Motor neuron (in vitro differentiated cells): ENCODE results near the gene NSUN3. TPM values are rescaled to one million over a fixed set of nuclear protein-coding genes. Genes with fewer than 3 reads are reported as not detected.

Experiments used
- ATAC-seq, 8 experiments: fragments of 200-7000 bp; cut with Tn5 transposase; replicated peaks in 6 of 8; 2 replicates each; pipeline ENCODE4 v1.8.0; 2021; ENCODE audit warnings: mild to moderate bottlenecking in 8 of 8, moderate library complexity in 8 of 8
- H3K27ac ChIP-seq, 2 donors: fragments of 250-450 bp; sonication (Bioruptor Pico); 2 replicates each; pipeline ENCODE4 v1.9.0; 2021; ENCODE audit warnings: antibody characterized with exemption in 2 of 2, mild to moderate bottlenecking in 2 of 2, moderate library complexity in 1 of 2
- H3K4me1 ChIP-seq, 2 donors: fragments of 250-450 bp; sonication (Bioruptor Pico); replicated peaks in 1 of 2; 2 replicates each; pipeline ENCODE4 v1.6.1; 2021; ENCODE audit warnings: antibody characterized with exemption in 2 of 2, mild to moderate bottlenecking in 2 of 2, moderate library complexity in 1 of 2
- H3K4me3 ChIP-seq, 5 donors: fragments of 250-450 bp; sonication (Bioruptor Pico); 2 replicates each; pipeline ENCODE4 v1.9.0; 2021; ENCODE audit warnings: antibody characterized with exemption in 5 of 5, mild to moderate bottlenecking in 5 of 5, moderate library complexity in 4 of 5
- WGBS, 10 experiments: fragments of 450-650 bp; shearing (Covaris generic); methylation state at CpG; one replicate each; pipeline ENCODE4 v1.0.0; 2022; 5-methylcytosine and 5-hydroxymethylcytosine counted together
- in situ Hi-C, 9 experiments: fragments of 400-800 bp; cut with MboI; loops; one replicate each; pipeline ENCODE4 v1.15.0; 2021; ENCODE audit warnings: low sequenced_read_pairs in 9 of 9, low pct_unique_long_range_greater_than_20kb in 2 of 9; ENCODE audit not compliant: unreplicated experiment in 9 of 9
- total RNA-seq, 8 experiments: library from RNA; unstranded; fragments of 300-600 nt; gene quantifications; 2 replicates each; pipeline versions ENCODE4 v1.2.3 to v1.2.4, GENCODE V29; 2022

Gene NSUN3
- total RNA-seq, 8 experiments from 2014 or later: 9.1 to 20.7 (median 13.7) TPM

- in situ Hi-C loops: no loop called here
- Histone ChIP-seq H3K4me3 (no peak overlapping the region), H3K27ac (no peak overlapping the region), H3K4me1 (no peaks in the 10 kb centered on the region)
- no peak for ATAC-seq
Measured at GRCh38 chr3:94050546-94050945, 12.3 kb upstream of the NSUN3 start.

GRCh38 chr3:94061297-94061696 is 1.6 kb upstream of the NSUN3 start:
- 78 to 100% (median 97%) methylated on average over 1 to 13 of the region's 13 CpGs for WGBS, 10 experiments
- in situ Hi-C loops: loop anchor here in 1 of 9 experiments (10.0 kb wide), 1 partner anchor 56 kb away; no protein-coding TSS in a partner anchor
- H3K4me3 ChIP-seq: no peak overlapping the region
- no peak overlapping the region for H3K27ac ChIP-seq
- ATAC-seq: no peak
- peaks cover 4 to 11% of the 10 kb centered on the region in 2 donors for H3K4me1 ChIP-seq

GRCh38 chr3:94063496-94064119 is 747 bp downstream of the NSUN3 start:
- peak overlapping the region; percentile 63 to 97 (median 92) for H3K4me3 ChIP-seq
- in situ Hi-C loops: loop anchor here in 1 of 9 experiments (10.0 kb wide), 1 partner anchor 59 kb away; no protein-coding TSS in a partner anchor
- WGBS, 10 experiments: 17 to 53% (median 41%) methylated on average over 2 to 12 of the region's 17 CpGs
- H3K27ac ChIP-seq: peak overlapping the region; percentile 96 to 99
- H3K4me1 ChIP-seq: peaks cover 4 to 11% of the 10 kb centered on the region in 2 donors
- peak in 1 of 8 experiments; percentile 4 for ATAC-seq

GRCh38 chr3:94064243-94064860 is 1.5 kb downstream of the NSUN3 start:
- 68 to 94% (median 89%) methylated on average over 2 to 6 of the region's 6 CpGs for WGBS, 10 experiments
- in situ Hi-C loops: loop anchor here in 1 of 9 experiments (10.0 kb wide), 1 partner anchor 60 kb away; no protein-coding TSS in a partner anchor
- H3K27ac ChIP-seq: no peak overlapping the region
- ATAC-seq: no peak
- H3K4me3 ChIP-seq: no peak overlapping the region
- peaks cover 4 to 11% of the 10 kb centered on the region in 2 donors for H3K4me1 ChIP-seq

GRCh38 chr3:94065122-94065521 is 2.3 kb downstream of the NSUN3 start:
- in situ Hi-C loops: loop anchor here in 1 of 9 experiments (10.0 kb wide), 1 partner anchor 60 kb away; no protein-coding TSS in a partner anchor
- 0 to 100% (median 60%) methylated on average over 1 of the region's 1 CpG; no CpG with 5 or more reads in 5 of the 10 experiments for WGBS, 10 experiments
- H3K27ac ChIP-seq: no peak overlapping the region

GRCh38 chr3:94065819-94066480 is 3.1 kb downstream of the NSUN3 start:
- in situ Hi-C loops: loop anchor here in 1 of 9 experiments (10.0 kb wide), 1 partner anchor 61 kb away; no protein-coding TSS in a partner anchor
- H3K4me3 ChIP-seq: no peak overlapping the region
- H3K27ac ChIP-seq: no peak overlapping the region
- ATAC-seq: no peak
- H3K4me1 ChIP-seq: peaks cover 4 to 11% of the 10 kb centered on the region in 2 donors
- 64 to 100% (median 100%) methylated on average over 1 of the region's 1 CpG; no CpG with 5 or more reads in 3 of the 10 experiments for WGBS, 10 experiments

More at GRCh38 chr3:94065122-94065521, 2.3 kb downstream of the NSUN3 start:
- Histone ChIP-seq H3K4me3 (no peak overlapping the region), H3K4me1 (peaks cover 4 to 11% of the 10 kb centered on the region in 2 donors)
- ATAC-seq: no peak

GRCh38 chr3:94066506-94067500 is 3.9 kb downstream of the NSUN3 start:
- WGBS, 10 experiments: 80 to 100% (median 87%) methylated on average over 2 to 5 of the region's 6 CpGs; no CpG with 5 or more reads in 2 of the 10 experiments
- in situ Hi-C loops: loop anchor here in 1 of 9 experiments (10.0 kb wide), 1 partner anchor 62 kb away; no protein-coding TSS in a partner anchor
- Histone ChIP-seq H3K4me3 (no peak overlapping the region), H3K27ac (no peak overlapping the region), H3K4me1 (peaks cover 4 to 6% of the 10 kb centered on the region in 2 donors)
- ATAC-seq: no peak

- in situ Hi-C loops: loop anchor here in 1 of 9 experiments (10.0 kb wide), 1 partner anchor 65 kb away; no protein-coding TSS in a partner anchor
- ATAC-seq: no peak
- Histone ChIP-seq H3K27ac (no peak overlapping the region), H3K4me3 (no peak overlapping the region), H3K4me1 (no peaks in the 10 kb centered on the region)
- 5 to 94% (median 65%) methylated on average over 2 to 4 of the region's 4 CpGs for WGBS, 10 experiments
Measured at GRCh38 chr3:94069194-94069813, 6.4 kb downstream of the NSUN3 start.

- in situ Hi-C loops: no loop called here
- ATAC-seq: no peak
- WGBS, 10 experiments: 67 to 100% (median 99%) methylated on average over 1 to 6 of the region's 6 CpGs; no CpG with 5 or more reads in 2 of the 10 experiments
Measured at GRCh38 chr3:94070341-94070911, 7.6 kb downstream of the NSUN3 start.

GRCh38 chr3:94071713-94072284 is 8.9 kb downstream of the NSUN3 start:
- no peak for ATAC-seq
- WGBS, 10 experiments: 80 to 100% (median 100%) methylated on average over 1 to 3 of the region's 4 CpGs; no CpG with 5 or more reads in 3 of the 10 experiments
- Histone ChIP-seq H3K4me1 (no peaks in the 10 kb centered on the region), H3K4me3 (no peak overlapping the region), H3K27ac (no peak overlapping the region)
- in situ Hi-C loops: no loop called here

More at GRCh38 chr3:94070341-94070911, 7.6 kb downstream of the NSUN3 start:
- Histone ChIP-seq H3K27ac (no peak overlapping the region), H3K4me3 (no peak overlapping the region), H3K4me1 (no peaks in the 10 kb centered on the region)

- in situ Hi-C loops: no loop called here
- WGBS, 10 experiments: 75 to 100% (median 100%) methylated on average over 1 to 3 of the region's 3 CpGs; no CpG with 5 or more reads in 2 of the 10 experiments
Measured at GRCh38 chr3:94076055-94076454, 13.2 kb downstream of the NSUN3 start.

More at GRCh38 chr3:94076055-94076454, 13.2 kb downstream of the NSUN3 start:
- Histone ChIP-seq H3K4me1 (no peaks in the 10 kb centered on the region), H3K27ac (no peak overlapping the region), H3K4me3 (no peak overlapping the region)
- no peak for ATAC-seq
